Erythroblast (primary cell): ENCODE measurements around the gene GMFB.

Experiments
- GATA1 ChIP-seq: IDR thresholded peaks from 2 replicates; pipeline ENCODE4 v1.6.1; 2011; ENCODE audit warnings: low read depth, mild to moderate bottlenecking, control low read depth, low read length, moderate library complexity
- POLR2A ChIP-seq: IDR thresholded peaks from 2 replicates; pipeline ENCODE4 v1.6.1; 2011; ENCODE audit warnings: mild to moderate bottlenecking, low read length

DNA sequence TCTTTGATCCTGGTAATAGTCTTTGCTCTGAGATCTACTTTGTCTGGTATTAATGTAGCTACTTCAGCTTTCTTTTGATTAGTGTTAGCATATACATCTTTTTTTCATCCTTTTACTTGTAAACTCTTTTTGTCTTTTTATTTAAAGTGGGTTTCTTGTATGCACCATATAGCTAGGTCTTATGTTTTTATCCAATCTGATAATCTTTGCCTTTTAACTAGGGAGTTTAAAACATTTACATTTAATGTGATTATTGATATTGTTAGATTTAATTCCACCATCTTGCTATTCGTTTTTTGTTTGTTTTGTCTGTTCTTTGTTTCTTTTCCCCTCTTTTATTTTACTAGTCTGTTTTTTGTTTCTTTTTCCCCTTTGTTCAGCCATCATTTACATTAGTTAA is 26.9 kb upstream of the GMFB start:
- TF ChIP-seq POLR2A (no peak), GATA1 (no peak)
